Right cardiac atrium (tissue), 5 donors: ENCODE results near the gene AK2. TPM values are rescaled to one million over a fixed set of nuclear protein-coding genes. Genes with fewer than 3 reads are reported as not detected.
"Not testable (repeated sequence)": the region's sequence is repeated elsewhere in the genome, so short reads cannot be mapped to it uniquely, and the experiment has no call there.

Experiments used
- ATAC-seq, 2 donors: fragments of 200-7000 bp; cut with Tn5 transposase; one replicate each; pipeline versions ENCODE4 v1.8.0 to v1.9.1; 2020; ENCODE audit warnings: moderate library complexity in 2 of 2, mild to moderate bottlenecking in 1 of 2
- DNase-seq, 3 donors: peaks; one replicate each; pipeline ENCODE4 v3.0.0-alpha.2; 2020
- H3K27ac ChIP-seq: one replicate; pipeline ENCODE4 v1.5.1; 2013; ENCODE audit warnings: mild to moderate bottlenecking, low read length, control low read depth, moderate library complexity
- H3K27me3 ChIP-seq: one replicate; pipeline ENCODE4 v1.6.1; 2013; ENCODE audit not compliant: control insufficient read depth, insufficient read depth
- H3K4me1 ChIP-seq: one replicate; pipeline ENCODE4 v1.6.1; 2013; ENCODE audit warnings: low read length; ENCODE audit not compliant: control insufficient read depth, insufficient read depth
- H3K4me3 ChIP-seq: one replicate; pipeline ENCODE4 v1.5.1; 2013; ENCODE audit warnings: low read length, control low read depth
- H3K9me3 ChIP-seq: one replicate; pipeline ENCODE4 v1.6.1; 2013; ENCODE audit warnings: low read length; ENCODE audit not compliant: control insufficient read depth
- WGBS: extraction: QIAGEN DNeasy Blood & Tissue Kit; methylation state at CpG from one replicate; pipeline ENCODE4 v1.1.7; 2013; 5-methylcytosine and 5-hydroxymethylcytosine counted together
- intact Hi-C, 4 donors: fragments of 100-400 bp; cut with DNase I; formaldehyde crosslinking; loops; one replicate each; pipeline versions ENCODE4 v1.11.0 to v1.14.0; 2022 to 2023
- polyA plus RNA-seq: library from polyadenylated mRNA; stranded (reverse); fragments of 200-250 nt; gene quantifications from one replicate; pipeline ENCODE4 v1.2.3, GENCODE V29; 2013
- total RNA-seq, 4 donors: library from RNA; stranded (reverse); fragmentation: NEBNext Ultra II Directional; extraction: Animal tissue kit (Norgen Biotek cat#: 25700); gene quantifications; one replicate each; pipeline ENCODE4 v1.2.1, GENCODE V29; 2021
- donor health status: healthy with polysubstance abuse.
- donor health status: DM: no; HTN: yes; CAD: no.
- donor health status: DM: no; HTN: no; CAD: no.
- donor health status: DM: no; HTN: yes; CAD: no; lungs with severe emphysema.
- donor health status: DM: yes; HTN: yes; CAD: no.

AK2 gene
- total and polyA plus RNA-seq, 5 donors = 114 to 149 (median 137) TPM

DNA sequence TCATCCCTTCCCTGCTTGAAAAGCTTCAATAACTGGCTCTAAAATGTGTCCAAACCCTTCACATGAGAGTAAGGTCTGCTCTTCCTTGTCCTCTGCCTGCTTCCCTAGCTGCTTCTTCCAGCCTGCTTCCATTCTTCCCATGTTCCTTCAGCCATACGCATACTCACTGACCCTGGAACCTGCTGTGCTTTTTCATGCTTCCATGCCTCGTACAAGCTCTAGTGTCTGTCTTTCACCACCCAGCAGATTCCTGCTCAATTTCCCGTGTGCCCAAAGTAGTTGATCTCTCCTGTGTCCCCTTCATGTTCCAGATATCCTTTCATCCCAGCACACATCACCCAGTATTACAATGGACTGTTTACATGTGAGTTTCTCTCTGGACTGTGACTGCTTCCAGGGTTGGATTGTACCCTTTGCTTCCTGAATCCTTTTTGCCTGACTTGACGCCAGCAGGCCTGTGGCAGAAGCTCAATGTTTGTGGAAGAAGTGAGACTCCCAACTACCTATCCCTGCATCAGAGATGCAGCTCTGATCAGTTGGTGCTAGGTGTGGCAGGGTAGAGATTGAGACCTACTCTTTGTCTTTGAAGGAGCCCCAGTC, 36.2 kb downstream of the AK2 start:
- Histone ChIP-seq H3K27me3 (no peaks in the 10 kb centered on the region), H3K4me1 (peaks cover 18% of the 10 kb centered on the region), H3K9me3 (no peaks in the 10 kb centered on the region), H3K4me3 (no peak overlapping the region), H3K27ac (no peak overlapping the region)
- intact Hi-C loops = loop anchor here in 2 of 4 donors (10.0 kb wide), 1 partner anchor 66 kb away; no protein-coding TSS in a partner anchor
- no peak for DNase-seq
- ATAC-seq = no peak
- 74% methylated on average over 4 of the region's 4 CpGs for WGBS

DNA sequence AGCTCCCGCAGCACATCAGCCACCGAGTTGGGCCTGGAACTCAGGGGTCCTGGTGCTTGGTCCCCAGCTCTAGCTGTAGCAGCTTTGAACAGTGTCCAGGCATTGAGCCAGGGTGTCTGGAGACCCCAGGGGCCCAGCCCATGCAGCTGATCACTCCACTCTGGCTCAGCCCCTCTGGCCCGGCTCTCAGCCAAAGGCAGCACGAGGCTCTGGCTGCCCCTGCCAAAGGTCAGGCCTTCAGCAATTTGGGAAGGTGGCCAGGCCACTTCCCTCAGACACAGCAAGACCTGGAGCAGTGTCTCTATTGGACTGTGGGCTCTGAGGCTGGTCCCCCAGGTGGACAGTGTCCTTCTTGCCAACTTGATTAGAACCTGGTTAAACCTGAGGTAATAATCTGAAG, 37.7 kb downstream of the AK2 start:
- ATAC-seq (peak; percentile 56 to 59), DNase-seq (peak; percentile 54 to 85 (median 77))
- H3K9me3 ChIP-seq = no peaks in the 10 kb centered on the region
- no peak overlapping the region for H3K4me3 ChIP-seq
- WGBS = 40% methylated on average over 4 of the region's 4 CpGs
- H3K27me3 ChIP-seq = no peaks in the 10 kb centered on the region
- H3K4me1 ChIP-seq = peaks cover 17% of the 10 kb centered on the region
- no peak overlapping the region for H3K27ac ChIP-seq
- intact Hi-C loops = no loop called here

DNA sequence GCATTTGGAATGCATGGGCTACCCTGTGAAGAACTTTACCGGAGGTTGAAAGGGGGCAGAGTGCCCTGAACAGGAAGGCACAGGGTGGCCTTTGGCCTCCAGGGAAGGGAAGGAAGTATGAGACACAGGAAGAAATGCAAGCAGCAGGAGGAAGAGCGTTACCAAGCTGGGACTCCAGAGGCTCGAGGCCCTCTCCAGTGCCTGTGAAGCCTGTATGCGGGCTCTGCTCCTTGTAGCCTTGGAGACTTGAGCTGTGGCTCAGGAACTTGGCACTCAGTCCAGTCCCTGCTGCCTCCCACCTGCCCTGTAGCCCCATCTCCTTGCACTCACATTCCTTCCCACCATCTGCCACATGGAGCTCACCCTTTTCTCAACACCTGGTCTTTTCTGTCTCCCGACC, 38.6 kb downstream of the AK2 start:
- intact Hi-C loops = no loop called here
- Histone ChIP-seq H3K27me3 (no peaks in the 10 kb centered on the region), H3K9me3 (no peaks in the 10 kb centered on the region), H3K4me1 (peaks cover 20% of the 10 kb centered on the region), H3K27ac (no peak overlapping the region), H3K4me3 (no peak overlapping the region)
- no peak for DNase-seq
- peak; percentile 26 to 51 for ATAC-seq
- 67% methylated on average over 5 of the region's 5 CpGs for WGBS

DNA sequence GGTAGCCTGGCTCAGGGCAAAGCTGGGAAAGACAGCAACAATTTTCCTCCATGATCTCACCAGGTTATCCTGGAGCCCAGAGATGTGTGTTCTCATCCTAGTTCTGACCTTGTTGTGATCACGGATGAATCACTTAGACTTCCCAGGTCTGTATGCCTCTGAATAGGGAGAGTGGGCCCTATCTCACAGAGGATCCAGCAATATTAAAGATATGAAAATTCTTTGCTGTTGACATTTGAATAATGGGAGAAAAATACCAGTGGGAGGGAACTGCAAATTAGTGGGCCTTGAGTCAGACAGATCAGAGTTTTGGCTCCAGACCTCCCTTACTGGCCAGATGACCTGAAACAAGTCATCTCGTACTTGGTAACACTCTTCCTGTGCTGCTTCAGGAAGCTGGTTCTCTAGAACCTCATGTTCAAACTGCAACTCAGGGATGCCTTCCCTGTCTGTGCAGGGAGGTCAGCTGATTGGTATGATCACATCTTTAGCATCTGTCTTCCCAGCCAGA, 39.2 kb downstream of the AK2 start:
- H3K27me3 ChIP-seq = no peaks in the 10 kb centered on the region
- no peaks in the 10 kb centered on the region for H3K9me3 ChIP-seq
- DNase-seq = no peak
- WGBS = 38% methylated on average over 2 of the region's 2 CpGs
- H3K4me1 ChIP-seq = peaks cover 26% of the 10 kb centered on the region
- peak in 1 of 2 donors; percentile 26 for ATAC-seq
- no peak overlapping the region for H3K4me3 ChIP-seq
- H3K27ac ChIP-seq = peak overlapping the region; percentile 37
- intact Hi-C loops = no loop called here

DNA sequence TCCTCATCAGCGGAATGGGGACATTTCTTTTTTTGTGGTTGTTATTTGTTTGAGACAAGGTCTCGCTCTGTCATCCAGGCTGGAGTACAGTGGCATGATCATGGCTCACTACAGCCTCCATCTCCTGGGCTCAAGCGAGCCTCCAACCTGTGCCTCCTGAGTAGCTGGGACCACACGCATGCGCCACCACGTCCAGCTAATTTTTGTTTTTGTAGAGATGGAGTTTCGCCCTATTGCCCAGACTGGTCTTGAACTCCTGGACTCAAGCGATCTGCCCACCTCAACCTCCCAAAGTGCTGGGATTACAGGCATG, 43.4 kb downstream of the AK2 start:
- H3K9me3 ChIP-seq, ATAC-seq, H3K27ac ChIP-seq, DNase-seq, H3K27me3 ChIP-seq, intact Hi-C loops, H3K4me3 ChIP-seq: not testable (repeated sequence)
- H3K4me1 ChIP-seq = peaks cover 22% of the 10 kb centered on the region
- WGBS = 94% methylated on average over 8 of the region's 8 CpGs

DNA sequence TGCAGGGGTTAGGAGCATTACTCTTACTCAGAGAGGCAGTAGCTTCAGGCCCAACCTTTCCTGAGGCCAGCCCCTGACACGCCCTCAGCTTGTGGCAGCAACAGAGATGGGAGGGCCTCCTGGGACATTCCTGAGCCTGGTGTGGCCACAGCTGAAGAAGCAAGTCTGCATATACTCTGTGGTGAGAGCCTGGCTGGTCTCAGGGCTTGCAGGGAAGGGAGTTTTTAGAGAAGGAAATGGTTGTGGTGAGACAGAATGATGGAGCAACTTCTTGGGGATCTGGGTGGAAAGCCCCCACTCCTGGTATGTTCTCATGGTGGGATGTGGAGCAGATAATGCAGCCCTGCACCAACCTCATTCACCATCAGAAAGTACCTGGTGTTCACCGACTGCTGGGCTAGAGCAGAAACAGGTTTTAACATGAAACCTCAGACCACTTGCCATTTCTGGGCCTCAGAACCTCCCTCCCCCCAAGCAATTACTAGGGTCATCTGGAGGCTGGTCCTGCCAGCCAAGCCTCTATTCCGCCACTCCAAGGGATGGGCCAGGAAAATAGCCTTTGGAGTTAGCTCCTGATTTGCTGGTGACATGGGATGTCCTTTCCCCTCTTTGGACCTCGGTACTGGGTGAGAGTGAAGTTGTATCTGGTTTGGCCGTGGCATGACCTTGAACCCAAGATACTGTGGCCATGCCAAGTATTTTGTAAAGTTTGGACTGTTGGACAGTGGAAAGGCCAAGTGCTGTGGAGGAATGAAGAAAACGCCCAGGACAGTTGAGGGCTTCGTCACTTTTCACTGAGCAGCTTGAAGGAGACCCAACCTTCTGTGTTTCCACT, 44.0 kb downstream of the AK2 start:
- intact Hi-C loops = no loop called here
- 64% methylated on average over 7 of the region's 7 CpGs for WGBS
- Histone ChIP-seq H3K4me1 (peaks cover 16% of the 10 kb centered on the region), H3K4me3 (no peak overlapping the region), H3K27ac (peak overlapping the region; percentile 34), H3K9me3 (no peaks in the 10 kb centered on the region), H3K27me3 (no peaks in the 10 kb centered on the region)
- DNase-seq (peak; percentile 85 to 89 (median 89)), ATAC-seq (peak; percentile 84 to 92)

DNA sequence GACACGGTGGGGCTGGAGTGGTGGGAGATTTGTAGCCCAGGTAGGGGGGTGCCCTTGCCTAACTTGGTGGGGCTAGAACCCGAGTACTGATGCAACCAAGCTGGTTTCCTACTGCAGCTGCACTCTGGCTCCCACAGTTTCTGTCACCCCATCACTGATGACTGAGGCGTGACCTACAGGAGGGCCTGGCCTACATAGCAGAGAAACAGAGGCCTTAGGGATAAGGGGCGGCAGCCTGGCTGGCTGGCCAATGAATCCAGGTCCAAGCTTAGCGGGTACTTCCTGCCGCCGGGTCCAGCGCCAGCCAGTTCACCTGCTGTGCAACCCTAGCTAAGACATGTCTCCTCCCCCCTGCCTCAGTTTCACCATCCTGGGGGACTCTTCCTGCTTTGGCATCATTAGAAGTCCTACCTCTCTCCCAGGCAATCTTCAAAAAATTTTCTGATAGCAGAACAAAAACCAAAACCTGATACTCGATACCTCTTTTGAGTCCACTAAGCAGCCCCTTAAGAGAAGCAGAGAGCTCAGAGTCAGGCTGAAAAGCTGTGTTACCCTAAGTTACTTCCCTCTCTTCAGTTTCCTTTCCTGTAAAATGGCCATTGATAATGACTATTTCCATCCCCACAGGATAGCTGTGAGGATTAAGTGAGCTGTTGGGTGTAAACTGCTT, 44.7 kb downstream of the AK2 start:
- Histone ChIP-seq H3K4me1 (peaks cover 14% of the 10 kb centered on the region), H3K27ac (no peak overlapping the region), H3K9me3 (no peaks in the 10 kb centered on the region), H3K4me3 (no peak overlapping the region), H3K27me3 (no peaks in the 10 kb centered on the region)
- WGBS = 77% methylated on average over 9 of the region's 9 CpGs
- intact Hi-C loops = no loop called here
- no peak for DNase-seq
- no peak for ATAC-seq

DNA sequence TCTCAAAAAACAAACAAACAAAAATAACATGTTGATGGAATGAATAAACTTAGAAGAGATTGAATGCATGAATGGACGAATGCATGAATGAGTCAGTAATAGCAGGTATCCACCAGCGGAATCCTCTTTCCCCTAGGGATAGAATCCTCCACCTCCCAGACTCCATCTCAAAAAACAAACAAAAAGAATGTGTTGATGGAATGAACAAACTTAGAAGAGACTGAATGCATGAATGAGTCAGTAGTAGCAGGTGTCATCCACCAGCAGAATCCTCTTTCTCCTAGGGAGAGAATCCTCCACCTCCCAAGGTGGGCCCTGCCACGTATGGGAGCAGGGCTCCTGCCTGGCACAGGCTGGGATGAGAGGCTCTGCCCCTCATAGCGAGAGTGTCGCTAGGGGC, 45.3 kb downstream of the AK2 start:
- no peaks in the 10 kb centered on the region for H3K9me3 ChIP-seq
- intact Hi-C loops = no loop called here
- no peak for DNase-seq
- no peak for ATAC-seq
- no peak overlapping the region for H3K4me3 ChIP-seq
- peaks cover 14% of the 10 kb centered on the region for H3K4me1 ChIP-seq
- H3K27ac ChIP-seq = no peak overlapping the region
- H3K27me3 ChIP-seq = no peaks in the 10 kb centered on the region
- WGBS = 94% methylated on average over 5 of the region's 5 CpGs

DNA sequence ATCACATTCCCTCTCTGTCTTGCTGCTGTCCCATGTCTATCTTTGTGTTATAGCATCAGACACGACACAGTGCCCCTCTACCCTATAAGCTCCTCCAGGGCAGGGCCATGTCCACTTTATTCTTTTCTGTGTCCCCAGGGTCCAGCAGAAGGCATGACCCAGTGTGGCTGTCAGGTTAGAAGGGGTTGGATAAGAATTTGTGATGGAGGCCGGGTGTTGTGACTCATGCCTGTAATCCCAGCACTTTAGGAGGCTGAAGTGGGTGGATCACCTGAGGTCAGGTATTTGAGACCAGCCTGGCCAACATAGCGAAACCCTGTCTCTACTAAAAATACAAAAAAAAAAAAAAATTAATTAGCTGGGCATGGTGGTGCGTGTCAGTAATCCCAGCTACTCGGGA, 45.8 kb downstream of the AK2 start:
- WGBS = 92% methylated on average over 5 of the region's 5 CpGs
- DNase-seq (no peak), ATAC-seq (no peak)
- H3K27ac ChIP-seq = no peak overlapping the region
- no peaks in the 10 kb centered on the region for H3K9me3 ChIP-seq
- no peaks in the 10 kb centered on the region for H3K27me3 ChIP-seq
- no peak overlapping the region for H3K4me3 ChIP-seq
- intact Hi-C loops = no loop called here
- peaks cover 14% of the 10 kb centered on the region for H3K4me1 ChIP-seq

DNA sequence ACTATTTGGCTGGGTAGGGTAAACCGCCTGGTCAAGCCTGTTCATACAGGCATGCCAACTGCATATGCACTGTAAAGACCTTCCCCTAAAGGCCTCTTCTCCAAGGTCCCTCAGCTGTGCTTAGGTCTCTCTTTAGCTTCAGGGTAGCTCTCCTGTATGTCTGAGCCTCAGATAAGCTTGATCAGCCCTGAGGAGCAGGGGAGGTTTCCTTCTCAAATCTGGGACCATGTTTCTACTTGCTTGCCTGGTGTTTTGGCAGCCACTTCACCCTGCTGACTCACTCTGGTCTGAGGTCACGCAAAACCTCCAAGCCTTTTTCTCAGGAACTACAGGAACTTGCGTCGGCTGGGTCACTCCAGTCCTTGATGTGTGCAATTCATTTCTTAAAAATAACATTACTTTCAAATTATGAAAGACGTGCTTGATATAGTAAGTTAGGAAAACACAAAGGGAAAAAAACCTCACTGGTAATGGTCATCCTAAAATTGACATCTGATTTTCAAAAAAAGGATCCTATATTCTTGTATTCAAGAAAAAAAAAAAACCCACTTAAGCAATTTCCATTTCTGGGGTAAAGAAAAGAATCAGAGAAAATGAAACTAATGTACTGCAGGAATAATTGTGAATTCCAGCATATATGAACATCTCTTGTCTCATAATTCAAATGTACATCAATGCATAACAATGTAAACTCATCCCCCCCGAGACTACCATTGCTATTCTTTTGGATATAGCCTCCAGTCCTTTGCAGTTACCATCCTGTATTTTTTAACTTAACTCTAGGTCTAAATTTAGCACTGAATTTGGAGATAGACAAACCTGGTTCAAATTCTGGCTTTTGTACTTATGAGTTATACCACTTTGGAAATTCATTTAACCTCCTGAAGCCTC, 47.3 kb downstream of the AK2 start:
- Histone ChIP-seq H3K27me3 (no peaks in the 10 kb centered on the region), H3K9me3 (no peaks in the 10 kb centered on the region), H3K4me3 (no peak overlapping the region), H3K27ac (peak overlapping the region; percentile 93), H3K4me1 (peaks cover 14% of the 10 kb centered on the region)
- ATAC-seq = peak; percentile 78 to 80
- DNase-seq = peak; percentile 82 to 89 (median 83)
- 42% methylated on average over 6 of the region's 6 CpGs for WGBS
- intact Hi-C loops = no loop called here
